PC-3 (cell line): ENCODE measurements around the gene PLA2G2F.

Source experiments
- EZH2 ChIP-seq: fragments of 300-600 bp; sonication (generic); IDR thresholded peaks from one replicate; pipeline ENCODE4 v1.6.1; 2017; ENCODE audit warnings: antibody characterized with exemption, mild to moderate bottlenecking, low read length; ENCODE audit not compliant: unreplicated experiment
- EZH2phosphoT487 ChIP-seq: fragments of 300-600 bp; sonication (generic); IDR thresholded peaks from 2 replicates; pipeline ENCODE4 v1.6.1; 2018; ENCODE audit warnings: mild to moderate bottlenecking, antibody characterized with exemption, low read length, borderline replicate concordance
- TF ChIP-seq, protein P1 (sequence below): fragments of 300-600 bp; sonication (generic); conservative IDR thresholded peaks from 2 replicates; pipeline ENCODE4 v1.5.1; 2017; ENCODE audit warnings: antibody characterized with exemption, low read depth, mild to moderate bottlenecking, low read length

- TF ChIP-seq, protein P1, sequence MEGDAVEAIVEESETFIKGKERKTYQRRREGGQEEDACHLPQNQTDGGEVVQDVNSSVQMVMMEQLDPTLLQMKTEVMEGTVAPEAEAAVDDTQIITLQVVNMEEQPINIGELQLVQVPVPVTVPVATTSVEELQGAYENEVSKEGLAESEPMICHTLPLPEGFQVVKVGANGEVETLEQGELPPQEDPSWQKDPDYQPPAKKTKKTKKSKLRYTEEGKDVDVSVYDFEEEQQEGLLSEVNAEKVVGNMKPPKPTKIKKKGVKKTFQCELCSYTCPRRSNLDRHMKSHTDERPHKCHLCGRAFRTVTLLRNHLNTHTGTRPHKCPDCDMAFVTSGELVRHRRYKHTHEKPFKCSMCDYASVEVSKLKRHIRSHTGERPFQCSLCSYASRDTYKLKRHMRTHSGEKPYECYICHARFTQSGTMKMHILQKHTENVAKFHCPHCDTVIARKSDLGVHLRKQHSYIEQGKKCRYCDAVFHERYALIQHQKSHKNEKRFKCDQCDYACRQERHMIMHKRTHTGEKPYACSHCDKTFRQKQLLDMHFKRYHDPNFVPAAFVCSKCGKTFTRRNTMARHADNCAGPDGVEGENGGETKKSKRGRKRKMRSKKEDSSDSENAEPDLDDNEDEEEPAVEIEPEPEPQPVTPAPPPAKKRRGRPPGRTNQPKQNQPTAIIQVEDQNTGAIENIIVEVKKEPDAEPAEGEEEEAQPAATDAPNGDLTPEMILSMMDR, result no peak
- TF ChIP-seq EZH2 (no peak), EZH2phosphoT487 (no peak)
Observed at GRCh38 chr1:20190256-20191160, 51.4 kb downstream of the PLA2G2F start.
